Measurements from ENCODE around the gene TRRAP. TPM values are rescaled to one million over a fixed set of nuclear protein-coding genes. Genes with fewer than 3 reads are reported as not detected.

Gene TRRAP
- total RNA-seq, 3 donors from 2014 or later = 24.6 to 39.0 (median 38.9) TPM

DNA sequence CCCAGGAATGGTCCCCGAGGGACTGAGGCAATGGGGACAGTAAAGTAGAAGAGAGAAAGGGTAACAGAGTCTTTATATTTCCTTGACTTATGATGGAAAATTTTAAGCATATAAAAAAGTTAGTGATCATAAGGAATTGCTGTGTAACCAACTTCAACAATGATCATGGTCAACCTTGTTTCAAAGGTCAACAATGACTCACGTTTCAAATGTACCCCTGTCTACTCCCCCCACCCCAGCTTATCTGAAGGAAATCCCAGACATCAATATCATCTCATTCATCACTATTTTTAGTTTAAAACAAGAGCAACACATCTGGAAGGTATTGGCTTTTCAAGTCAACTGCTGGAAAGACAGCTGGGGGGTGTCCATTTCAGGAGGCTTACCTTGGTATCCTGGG, 172.6 kb downstream of the TRRAP start:
- intact Hi-C loops (cut with DNase I; ENCODE audit: low total_unique reads) = no loop called here
- no peaks in the 10 kb centered on the region for H3K27me3 ChIP-seq
- DNase-seq (ENCODE audit: low spot score in 2 of 2) = no peak
- H3K4me1 ChIP-seq = no peaks in the 10 kb centered on the region
- no peak overlapping the region for H3K27ac ChIP-seq
- H3K36me3 ChIP-seq = peaks cover 8% of the 10 kb centered on the region
- TF ChIP-seq CTCF (IDR thresholded peaks at IDR 0.05) (no peak), POLR2AphosphoS5 (IDR thresholded peaks at IDR 0.05) (no peak)
- H3K4me3 ChIP-seq = no peak overlapping the region
- no peaks in the 10 kb centered on the region for H3K9me3 ChIP-seq

- DNase-seq (ENCODE audit: low spot score in 2 of 2) = no peak
- intact Hi-C loops (cut with DNase I; ENCODE audit: low total_unique reads) = no loop called here
- H3K9me3 ChIP-seq = no peaks in the 10 kb centered on the region
- TF ChIP-seq POLR2A (IDR thresholded peaks at IDR 0.05) = no peak
- no peak for TF ChIP-seq CTCF (IDR thresholded peaks at IDR 0.05)
- no peak for TF ChIP-seq POLR2AphosphoS5 (IDR thresholded peaks at IDR 0.05)
- H3K4me3 ChIP-seq = no peak overlapping the region
- H3K27ac ChIP-seq = no peak overlapping the region
- H3K36me3 ChIP-seq = no peaks in the 10 kb centered on the region
- no peaks in the 10 kb centered on the region for H3K27me3 ChIP-seq
- H3K4me1 ChIP-seq = no peaks in the 10 kb centered on the region
Measured at GRCh38 chr7:99054781-99055180, 176.4 kb downstream of the TRRAP start.

- H3K27me3 ChIP-seq = no peaks in the 10 kb centered on the region
- H3K27ac ChIP-seq = no peak overlapping the region
- H3K36me3 ChIP-seq = no peaks in the 10 kb centered on the region
- no peak for DNase-seq (ENCODE audit: low spot score in 2 of 2)
- TF ChIP-seq POLR2A (IDR thresholded peaks at IDR 0.05) (no peak), POLR2AphosphoS5 (IDR thresholded peaks at IDR 0.05) (no peak), CTCF (IDR thresholded peaks at IDR 0.05) (no peak)
- intact Hi-C loops (cut with DNase I; ENCODE audit: low total_unique reads) = loop anchor here (10.0 kb wide), 1 partner anchor 666 kb away; no protein-coding TSS in a partner anchor
- H3K4me3 ChIP-seq = no peak overlapping the region
- no peaks in the 10 kb centered on the region for H3K4me1 ChIP-seq
- H3K9me3 ChIP-seq = no peaks in the 10 kb centered on the region
Measured at GRCh38 chr7:99061001-99061776, 182.9 kb downstream of the TRRAP start.

Other genes starting within 250 kb of the TRRAP start
- gene TMEM130, start 8.5 kb upstream of the TRRAP start, total RNA-seq = 1 to 10 TPM in 1 of 3 donors, under 1 TPM in 1, not detected in 1; 0.88 to 1.3 TPM